Parathyroid adenoma (tissue), 2 donors: ENCODE data around the gene PIWIL1.

Source experiments
- H2AFZ ChIP-seq: fragments of 300-600 bp; sonication (generic); one replicate; pipeline ENCODE4 v1.7.0; 2017; ENCODE audit warnings: antibody characterized with exemption, mild to moderate bottlenecking
- H3K27ac ChIP-seq: fragments of 300-600 bp; sonication (generic); one replicate; pipeline ENCODE4 v1.7.0; 2017
- H3K27me3 ChIP-seq: fragments of 300-600 bp; sonication (generic); one replicate; pipeline ENCODE4 v1.7.0; 2017; ENCODE audit warnings: low read length; ENCODE audit not compliant: control insufficient read depth, insufficient read depth
- H3K36me3 ChIP-seq: fragments of 300-600 bp; sonication (generic); one replicate; pipeline ENCODE4 v1.7.0; 2017; ENCODE audit warnings: low read length; ENCODE audit not compliant: control insufficient read depth, insufficient read depth
- H3K4me1 ChIP-seq: fragments of 300-600 bp; sonication (generic); one replicate; pipeline ENCODE4 v1.7.0; 2017; ENCODE audit warnings: control low read depth
- H3K4me2 ChIP-seq: fragments of 300-600 bp; sonication (generic); one replicate; pipeline ENCODE4 v1.7.0; 2017; ENCODE audit warnings: low read length
- H3K4me3 ChIP-seq: fragments of 300-600 bp; sonication (generic); one replicate; pipeline ENCODE4 v1.7.0; 2017; ENCODE audit warnings: low read depth, low read length
- H3K79me2 ChIP-seq: fragments of 300-600 bp; sonication (generic); one replicate; pipeline ENCODE4 v1.7.0; 2017; ENCODE audit warnings: control low read depth
- H3K9ac ChIP-seq: fragments of 300-600 bp; sonication (generic); one replicate; pipeline ENCODE4 v1.7.0; 2017; ENCODE audit warnings: mild to moderate bottlenecking
- H3K9me3 ChIP-seq: fragments of 300-600 bp; sonication (generic); one replicate; pipeline ENCODE4 v1.7.0; 2017; ENCODE audit warnings: low read length; ENCODE audit not compliant: control insufficient read depth
- CTCF ChIP-seq: fragments of 300-600 bp; sonication (generic); IDR thresholded peaks from one replicate; pipeline ENCODE4 v1.7.0; 2017; ENCODE audit warnings: antibody characterized with exemption, mild to moderate bottlenecking
- donor health status: primary hyperparathyroidism.

The PIWIL1 gene

GRCh38 chr12:130421896-130422295 is 84.2 kb downstream of the PIWIL1 start:
- H3K27ac ChIP-seq = no peak overlapping the region
- no peaks in the 10 kb centered on the region for H3K36me3 ChIP-seq
- TF ChIP-seq CTCF = no peak
- H2AFZ ChIP-seq = no peak overlapping the region
- no peaks in the 10 kb centered on the region for H3K9me3 ChIP-seq
- H3K4me1 ChIP-seq = no peaks in the 10 kb centered on the region
- H3K4me3 ChIP-seq = no peak overlapping the region
- H3K79me2 ChIP-seq = peaks cover 5% of the 10 kb centered on the region
- no peak overlapping the region for H3K9ac ChIP-seq
- no peak overlapping the region for H3K4me2 ChIP-seq
- no peaks in the 10 kb centered on the region for H3K27me3 ChIP-seq
